Activated T-helper 1 cell treated with anti-CD3 and anti-CD28 coated beads, Interleukin-2, amount 50 U/mL, for 16 hours (primary cell): ENCODE measurements around the gene RNF5.
"Not testable (repeated sequence)": the region's sequence is repeated elsewhere in the genome, so short reads cannot be mapped to it uniquely, and the experiment has no call there.

Source experiments
- DNase-seq, 2 donors: peaks; one replicate each; pipeline ENCODE4 v3.0.0-alpha.2; 2020; ENCODE audit warnings: low read depth in 1 of 2, low spot score in 1 of 2

RNF5 gene

GRCh38 chr6:32204268-32204715, 26.1 kb downstream of the RNF5 start:
- DNase-seq, result no peak

- no peak for DNase-seq
Measured at GRCh38 chr6:32208996-32209395, 30.8 kb downstream of the RNF5 start.

- no peak for DNase-seq
Measured at GRCh38 chr6:32210191-32210601, 32.0 kb downstream of the RNF5 start.

- DNase-seq, result not testable (repeated sequence)
Measured at GRCh38 chr6:32211432-32211831, 33.2 kb downstream of the RNF5 start.

- DNase-seq, result no peak
Measured at GRCh38 chr6:32212076-32212760, 34.0 kb downstream of the RNF5 start.

- DNase-seq, result no peak
Measured at GRCh38 chr6:32213649-32214048, 35.4 kb downstream of the RNF5 start.

GRCh38 chr6:32214126-32214525, 35.9 kb downstream of the RNF5 start:
- DNase-seq, result no peak

GRCh38 chr6:32215617-32216016, 37.4 kb downstream of the RNF5 start:
- DNase-seq, result no peak

- DNase-seq, result no peak
Measured at GRCh38 chr6:32216285-32216684, 38.1 kb downstream of the RNF5 start.

- DNase-seq, result no peak
Measured at GRCh38 chr6:32216998-32217397, 38.8 kb downstream of the RNF5 start.

GRCh38 chr6:32218167-32218566, 40.0 kb downstream of the RNF5 start:
- no peak for DNase-seq

- no peak for DNase-seq
Measured at GRCh38 chr6:32220021-32220420, 41.8 kb downstream of the RNF5 start.

- DNase-seq, result no peak
Measured at GRCh38 chr6:32222333-32223230, 44.4 kb downstream of the RNF5 start.

- no peak for DNase-seq
Measured at GRCh38 chr6:32223258-32224235, 45.3 kb downstream of the RNF5 start, which contains the start of gene NOTCH4. NOTCH4 (minus strand) TSS chr6:32224067; CDS start chr6:32223928, 139 bp downstream.

- DNase-seq, result no peak
Measured at GRCh38 chr6:32224696-32225095, 46.5 kb downstream of the RNF5 start.

GRCh38 chr6:32226434-32226833, 48.2 kb downstream of the RNF5 start:
- no peak for DNase-seq
